Psoas muscle (tissue), 8 donors: Measurements from ENCODE around the gene LDB3. TPM values are rescaled to one million over a fixed set of nuclear protein-coding genes. Genes with fewer than 3 reads are reported as not detected.

Experiments
- ATAC-seq, 4 donors: fragments of 200-7000 bp; cut with Tn5 transposase; one replicate each; pipeline ENCODE4 v1.9.1; 2020; ENCODE audit warnings: moderate library complexity in 3 of 4, mild to moderate bottlenecking in 2 of 4
- DNase-seq, 2 donors: peaks; one replicate each; pipeline ENCODE4 v3.0.0-alpha.2; 2020
- H3K27ac ChIP-seq: fragments of 200-600 bp; one replicate; pipeline ENCODE4 v1.8.0; 2022
- H3K27me3 ChIP-seq, 3 donors: fragments of 200-600 bp in 1 of 3; one replicate each; pipeline versions ENCODE4 v1.6.1 to v1.8.0; 2013 to 2022; ENCODE audit warnings: low read length in 2 of 3, mild to moderate bottlenecking in 2 of 3, moderate library complexity in 1 of 3; ENCODE audit not compliant: insufficient read depth in 3 of 3
- H3K36me3 ChIP-seq, 2 donors: fragments of 200-600 bp in 1 of 2; one replicate each; pipeline versions ENCODE4 v1.6.1 to v1.8.0; 2013 to 2022; ENCODE audit warnings: low read depth in 1 of 2, mild to moderate bottlenecking in 1 of 2, moderate library complexity in 1 of 2; ENCODE audit not compliant: insufficient read depth in 1 of 2
- H3K4me1 ChIP-seq: fragments of 200-600 bp; one replicate; pipeline ENCODE4 v1.8.0; 2022
- H3K4me3 ChIP-seq: fragments of 200-600 bp; one replicate; pipeline ENCODE4 v1.8.0; 2022; ENCODE audit warnings: mild to moderate bottlenecking
- H3K9me3 ChIP-seq: fragments of 200-600 bp; one replicate; pipeline ENCODE4 v1.8.0; 2022
- CTCF ChIP-seq: fragments of 200-600 bp; IDR thresholded peaks from one replicate; pipeline ENCODE4 v1.8.0; 2022; ENCODE audit warnings: antibody characterized with exemption
- WGBS, 3 donors: extraction: QIAGEN DNeasy Blood & Tissue Kit; methylation state at CpG; one replicate each; pipeline versions ENCODE4 v1.1.6 to v1.1.7; 2013; 5-methylcytosine and 5-hydroxymethylcytosine counted together
- intact Hi-C, 2 donors: fragments of 100-400 bp; cut with DNase I; formaldehyde crosslinking; loops; one replicate each; pipeline versions ENCODE4 v1.11.0 to v1.14.2; 2022
- polyA plus RNA-seq, 3 donors: library from polyadenylated mRNA; stranded (reverse); fragments of 200-250 nt; gene quantifications; one replicate each; pipeline ENCODE4 v1.2.3, GENCODE V29; 2013
- total RNA-seq, 4 donors: library from RNA; stranded (reverse); fragmentation: NEBNext Ultra II Directional in 2 of 4; extraction: Animal tissue kit (Norgen Biotek cat#: 25700) in 2 of 4; gene quantifications; one replicate each; pipeline versions ENCODE4 v1.2.1 to v1.2.4, GENCODE V29; 2021 to 2023
- donor health status: healthy with polysubstance abuse.
- donor health status: DM: no; HTN: no; CAD: no; lungs with moderate emphysema.
- donor health status: Bipolar disorder and iron deficiency.
- donor health status: healthy.
- donor health status: DM: yes; HTN: yes; CAD: no.
- donor health status: DM: no; HTN: no; CAD: no.
- donor health status: DM: no; HTN: no; CAD: no.
- donor health status: DM: yes; HTN: yes; CAD: no.

LDB3 gene
- total and polyA plus RNA-seq, 7 donors = 108 to 2,187 (median 615) TPM

- Histone ChIP-seq H3K27me3 (no peaks in the 10 kb centered on the region), H3K27ac (peak overlapping the region; percentile 92), H3K9me3 (no peaks in the 10 kb centered on the region), H3K4me3 (no peak overlapping the region), H3K36me3 (peaks cover 0 to 74% of the 10 kb centered on the region in 2 donors), H3K4me1 (peaks cover 70% of the 10 kb centered on the region)
- WGBS, 3 donors = 63 to 71% (median 63%) methylated on average over 13 of the region's 13 CpGs
- intact Hi-C loops = loop anchor here in 1 of 2 donors (1.0 to 2.0 kb wide), 2 partner anchors 25 to 43 kb away; no protein-coding TSS in a partner anchor
- ATAC-seq (no peak), DNase-seq (no peak)
- TF ChIP-seq CTCF = no peak
These were observed 17.8 kb downstream of the LDB3 start for GRCh38 chr10:86685893-86686632.

GRCh38 chr10:86686972-86687371 lies 18.7 kb downstream of the LDB3 start:
- peaks cover 0 to 74% of the 10 kb centered on the region in 2 donors for H3K36me3 ChIP-seq
- no peak for TF ChIP-seq CTCF
- intact Hi-C loops = loop anchor here in 1 of 2 donors (1.0 kb wide), 1 partner anchor 26 kb away; no protein-coding TSS in a partner anchor
- ATAC-seq (peak in 2 of 4 donors; percentile 8 to 13), DNase-seq (peak in 1 of 2 donors; percentile 67)
- H3K4me3 ChIP-seq = no peak overlapping the region
- no peaks in the 10 kb centered on the region for H3K9me3 ChIP-seq
- 49 to 73% (median 50%) methylated on average over 19 of the region's 19 CpGs for WGBS, 3 donors
- peak overlapping the region; percentile 92 for H3K27ac ChIP-seq
- H3K27me3 ChIP-seq = no peaks in the 10 kb centered on the region
- H3K4me1 ChIP-seq = peaks cover 68% of the 10 kb centered on the region

- DNase-seq (no peak), ATAC-seq (no peak)
- Histone ChIP-seq H3K9me3 (no peaks in the 10 kb centered on the region), H3K4me1 (peaks cover 67% of the 10 kb centered on the region), H3K27ac (peak overlapping the region; percentile 92), H3K36me3 (peaks cover 0 to 74% of the 10 kb centered on the region in 2 donors), H3K4me3 (no peak overlapping the region), H3K27me3 (no peaks in the 10 kb centered on the region)
- TF ChIP-seq CTCF = no peak
- intact Hi-C loops = loop anchor here in 1 of 2 donors (2.0 kb wide), 1 partner anchor 279 kb away; no protein-coding TSS in a partner anchor
- 28 to 53% (median 34%) methylated on average over 2 to 4 of the region's 4 CpGs for WGBS, 3 donors
These were observed 19.4 kb downstream of the LDB3 start for GRCh38 chr10:86687750-86688149.

- intact Hi-C loops = loop anchor here in 1 of 2 donors (2.0 kb wide), 1 partner anchor 278 kb away; no protein-coding TSS in a partner anchor
- WGBS, 3 donors = 19 to 39% (median 19%) methylated on average over 8 of the region's 8 CpGs
- Histone ChIP-seq H3K27me3 (no peaks in the 10 kb centered on the region), H3K9me3 (no peaks in the 10 kb centered on the region), H3K4me3 (no peak overlapping the region), H3K4me1 (peaks cover 66% of the 10 kb centered on the region), H3K27ac (no peak overlapping the region), H3K36me3 (peaks cover 0 to 74% of the 10 kb centered on the region in 2 donors)
- peak; percentile 84 for TF ChIP-seq CTCF
- DNase-seq (peak in 1 of 2 donors; percentile 77), ATAC-seq (peak; percentile 33 to 53 (median 45))
These were observed 20.1 kb downstream of the LDB3 start for GRCh38 chr10:86688398-86688921.
